GM19240 (cell line): ENCODE data around the gene CCDC198.

ENCODE experiments used
- DNase-seq: peaks from one replicate; pipeline ENCODE4 v3.0.0; 2011; ENCODE audit warnings: low spot score; ENCODE audit not compliant: insufficient read length

The CCDC198 gene

DNA sequence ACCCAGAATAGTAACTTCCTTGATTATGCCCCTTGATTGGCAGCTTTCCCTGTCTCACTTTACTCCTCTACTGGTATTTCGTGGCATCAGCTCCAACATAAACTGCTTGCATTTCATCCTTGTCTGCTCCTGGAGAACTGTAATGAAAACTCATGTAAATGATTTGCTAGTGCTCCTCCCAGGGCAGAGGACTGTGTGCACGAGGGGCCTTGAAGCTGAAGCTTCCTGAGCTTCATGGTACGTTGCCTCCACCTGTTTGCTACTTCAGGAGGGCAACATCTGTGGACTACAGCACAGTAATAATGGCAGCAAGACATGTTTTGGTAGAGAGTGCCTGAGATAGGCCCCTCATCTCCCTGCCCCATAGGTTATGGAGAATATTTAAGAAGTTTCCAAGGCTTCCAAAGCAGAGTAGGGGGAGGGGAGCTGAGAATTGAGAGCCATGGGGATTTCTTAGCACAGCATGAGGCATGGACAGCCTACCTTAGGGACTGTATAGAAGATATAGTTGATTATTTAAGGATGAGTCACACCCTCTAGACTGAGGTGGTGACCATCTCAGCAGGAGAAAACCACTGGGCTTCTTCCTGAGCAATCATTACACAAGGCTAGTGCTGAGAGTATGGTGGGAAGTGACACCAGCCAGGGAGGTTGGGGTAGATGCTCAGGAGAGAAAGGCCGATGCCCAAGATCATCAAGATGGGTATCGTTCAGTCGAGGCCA lies 29.5 kb downstream of the CCDC198 start:
- no peak for DNase-seq

DNA sequence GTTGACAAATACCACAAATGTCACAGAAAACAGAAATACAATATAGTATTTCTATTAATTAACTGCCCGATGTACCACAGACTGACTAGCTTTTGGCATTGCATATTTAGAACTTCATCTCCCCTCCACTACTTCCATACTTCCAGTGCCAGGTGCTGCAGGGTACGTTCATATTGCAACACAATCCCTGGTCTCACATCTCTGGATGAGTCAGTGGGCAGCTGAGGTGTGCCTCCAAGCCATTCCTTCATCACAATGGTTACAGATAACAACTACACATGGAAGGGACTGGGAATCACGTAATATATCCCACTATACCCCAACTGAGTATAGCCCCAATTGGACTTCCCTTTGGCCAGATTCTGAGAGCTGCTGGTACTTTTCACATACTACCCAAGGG lies 31.1 kb downstream of the CCDC198 start:
- DNase-seq = no peak

DNA sequence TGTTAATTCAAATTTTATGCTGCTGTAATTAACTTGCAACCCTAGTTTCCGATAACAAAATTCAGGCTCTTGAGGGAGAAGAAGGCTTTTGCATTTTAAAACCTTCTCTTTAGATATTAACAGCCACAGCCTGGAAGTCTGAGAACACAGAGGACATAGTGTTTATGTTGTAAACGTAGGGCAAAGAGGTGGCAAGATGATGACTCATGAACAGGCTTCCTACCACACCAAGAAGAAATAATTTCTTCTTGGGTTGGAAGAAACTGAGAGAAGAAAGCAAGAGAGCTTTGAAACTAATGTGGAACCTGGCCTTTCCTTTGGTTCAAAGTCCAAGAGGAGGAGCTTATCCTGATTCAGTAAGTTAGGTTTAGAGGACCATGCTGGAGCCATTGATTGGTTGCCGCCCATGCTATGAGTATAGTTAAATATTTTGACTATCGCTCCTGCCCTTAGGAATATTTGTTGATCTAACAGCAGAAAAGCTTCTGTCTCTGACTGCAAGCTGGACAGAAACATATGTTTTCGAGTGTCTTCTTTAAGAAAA lies 31.8 kb downstream of the CCDC198 start:
- no peak for DNase-seq

DNA sequence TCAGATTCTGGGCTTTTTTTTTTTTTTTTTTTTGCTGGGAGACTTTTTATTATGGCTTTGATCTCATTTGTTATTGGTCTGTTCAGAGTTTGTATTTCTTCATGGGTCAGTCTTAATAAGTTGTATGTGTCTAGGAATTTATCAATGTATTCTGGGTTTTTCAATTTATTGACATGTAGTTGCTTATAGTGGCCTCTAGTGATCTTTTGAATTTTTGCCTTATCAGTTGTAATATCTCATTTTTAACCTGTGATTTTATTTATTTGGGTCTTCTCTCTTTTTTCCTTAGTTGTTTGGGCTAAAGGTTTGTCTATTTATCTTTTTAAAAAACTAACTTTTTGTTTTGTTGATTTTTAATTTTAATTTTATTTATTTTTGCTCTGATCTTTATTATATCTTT lies 57.7 kb downstream of the CCDC198 start:
- DNase-seq = no peak

DNA sequence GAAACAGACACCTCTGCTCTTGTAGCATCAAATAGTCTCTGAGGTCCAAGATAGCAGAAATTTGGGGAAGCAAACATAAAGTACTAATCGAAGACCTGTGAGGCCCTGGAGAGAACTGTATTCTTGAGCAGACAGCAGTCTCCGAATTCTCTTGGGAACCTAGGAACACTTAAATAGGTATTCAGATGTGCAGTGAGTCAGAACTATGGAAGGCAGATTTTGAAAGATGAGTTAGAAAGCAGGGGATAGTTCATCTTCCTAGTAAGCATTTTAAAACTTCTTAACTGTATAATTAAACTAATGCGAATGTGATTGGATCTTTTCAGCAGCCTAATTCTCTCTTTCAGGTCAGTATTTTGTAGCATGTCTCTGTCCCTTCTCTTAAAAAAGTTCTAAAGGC lies 72.7 kb downstream of the CCDC198 start:
- DNase-seq = no peak

DNA sequence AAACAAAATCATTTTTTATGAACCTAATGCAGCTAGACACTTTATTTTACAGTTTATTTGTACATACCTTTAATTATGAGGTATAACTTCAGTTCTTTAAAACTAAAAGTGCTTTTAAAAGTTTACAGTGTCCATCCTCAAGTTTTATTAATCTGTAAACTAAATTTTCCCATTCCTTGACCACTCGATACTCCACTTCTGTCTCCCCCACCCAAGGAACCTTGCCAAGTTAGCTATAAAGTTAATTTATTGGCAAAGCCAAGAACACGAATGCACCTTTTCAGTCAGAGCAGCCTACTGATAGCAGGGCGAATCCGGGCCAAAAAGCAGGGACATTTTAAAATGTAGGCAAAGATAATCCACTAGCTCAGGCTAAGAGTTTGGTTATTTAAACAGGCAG lies 73.6 kb downstream of the CCDC198 start:
- no peak for DNase-seq
